Mesothelial cell of epicardium (in vitro differentiated cells): ENCODE results near the gene CSTPP1. TPM values are rescaled to one million over a fixed set of nuclear protein-coding genes. Genes with fewer than 3 reads are reported as not detected.
"Not testable (repeated sequence)": the region's sequence is repeated elsewhere in the genome, so short reads cannot be mapped to it uniquely, and the experiment has no call there.

ENCODE experiments used
- DNase-seq, 2 experiments: peaks; one replicate each; pipeline ENCODE4 v3.0.0; 2021; ENCODE audit warnings: low spot score in 2 of 2; ENCODE audit not compliant: unreplicated experiment in 2 of 2
- H3K27ac Mint-ChIP-seq: 2 replicates; pipeline ENCODE4 v1.8.0; 2021; ENCODE audit warnings: mixed read lengths
- H3K27me3 Mint-ChIP-seq: 2 replicates; pipeline ENCODE4 v1.8.0; 2021; ENCODE audit warnings: low read depth, mixed read lengths
- H3K36me3 Mint-ChIP-seq: 2 replicates; pipeline ENCODE4 v1.8.0; 2021; ENCODE audit warnings: mixed read lengths
- H3K4me1 Mint-ChIP-seq: 2 replicates; pipeline ENCODE4 v1.8.0; 2021; ENCODE audit warnings: mixed read lengths
- H3K4me3 Mint-ChIP-seq: 2 replicates; pipeline ENCODE4 v1.8.0; 2021; ENCODE audit warnings: mild to moderate bottlenecking, moderate library complexity, mixed read lengths
- H3K9me3 Mint-ChIP-seq: 2 replicates; pipeline ENCODE4 v1.8.0; 2021; ENCODE audit warnings: mixed read lengths
- total RNA-seq: library from RNA; stranded (reverse); gene quantifications from 3 replicates; pipeline ENCODE4 v1.2.1, GENCODE V29; 2021
- TF ChIP-seq, protein P1 (sequence below): fragments of 200-600 bp; sonication (generic); IDR thresholded peaks from one replicate; pipeline ENCODE4 v1.5.0; 2021; ENCODE audit warnings: antibody characterized with exemption; ENCODE audit not compliant: unreplicated experiment

CSTPP1 gene
- total RNA-seq, 1 donor from 2014 or later: 44.0 TPM

DNA sequence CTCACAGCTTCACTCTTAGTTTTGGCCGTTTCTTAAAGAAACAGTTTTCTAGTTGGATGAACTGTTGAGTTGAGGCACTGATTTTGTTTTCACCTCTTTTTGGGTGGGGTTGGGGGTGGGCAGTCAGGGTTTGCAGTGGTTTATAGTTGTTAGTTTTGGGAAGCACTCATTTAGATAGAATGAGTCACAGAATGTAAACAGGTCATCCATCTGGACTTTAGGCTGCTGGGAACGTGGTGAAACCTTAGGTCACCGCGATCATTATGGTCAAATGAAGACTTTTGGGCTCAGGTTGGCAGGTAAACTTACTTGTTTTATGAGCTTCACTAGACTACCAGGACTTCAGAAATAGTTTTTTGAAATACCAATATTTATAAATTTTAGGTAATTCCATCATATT is 48.4 kb downstream of the CSTPP1 start:
- TF ChIP-seq, protein P1, sequence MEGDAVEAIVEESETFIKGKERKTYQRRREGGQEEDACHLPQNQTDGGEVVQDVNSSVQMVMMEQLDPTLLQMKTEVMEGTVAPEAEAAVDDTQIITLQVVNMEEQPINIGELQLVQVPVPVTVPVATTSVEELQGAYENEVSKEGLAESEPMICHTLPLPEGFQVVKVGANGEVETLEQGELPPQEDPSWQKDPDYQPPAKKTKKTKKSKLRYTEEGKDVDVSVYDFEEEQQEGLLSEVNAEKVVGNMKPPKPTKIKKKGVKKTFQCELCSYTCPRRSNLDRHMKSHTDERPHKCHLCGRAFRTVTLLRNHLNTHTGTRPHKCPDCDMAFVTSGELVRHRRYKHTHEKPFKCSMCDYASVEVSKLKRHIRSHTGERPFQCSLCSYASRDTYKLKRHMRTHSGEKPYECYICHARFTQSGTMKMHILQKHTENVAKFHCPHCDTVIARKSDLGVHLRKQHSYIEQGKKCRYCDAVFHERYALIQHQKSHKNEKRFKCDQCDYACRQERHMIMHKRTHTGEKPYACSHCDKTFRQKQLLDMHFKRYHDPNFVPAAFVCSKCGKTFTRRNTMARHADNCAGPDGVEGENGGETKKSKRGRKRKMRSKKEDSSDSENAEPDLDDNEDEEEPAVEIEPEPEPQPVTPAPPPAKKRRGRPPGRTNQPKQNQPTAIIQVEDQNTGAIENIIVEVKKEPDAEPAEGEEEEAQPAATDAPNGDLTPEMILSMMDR: no peak
- H3K27ac Mint-ChIP-seq: no peak overlapping the region
- H3K4me3 Mint-ChIP-seq: no peak overlapping the region
- no peak for DNase-seq
- H3K36me3 Mint-ChIP-seq: peaks cover 20% of the 10 kb centered on the region
- no peaks in the 10 kb centered on the region for H3K27me3 Mint-ChIP-seq
- no peaks in the 10 kb centered on the region for H3K4me1 Mint-ChIP-seq
- H3K9me3 Mint-ChIP-seq: peaks cover 4% of the 10 kb centered on the region

DNA sequence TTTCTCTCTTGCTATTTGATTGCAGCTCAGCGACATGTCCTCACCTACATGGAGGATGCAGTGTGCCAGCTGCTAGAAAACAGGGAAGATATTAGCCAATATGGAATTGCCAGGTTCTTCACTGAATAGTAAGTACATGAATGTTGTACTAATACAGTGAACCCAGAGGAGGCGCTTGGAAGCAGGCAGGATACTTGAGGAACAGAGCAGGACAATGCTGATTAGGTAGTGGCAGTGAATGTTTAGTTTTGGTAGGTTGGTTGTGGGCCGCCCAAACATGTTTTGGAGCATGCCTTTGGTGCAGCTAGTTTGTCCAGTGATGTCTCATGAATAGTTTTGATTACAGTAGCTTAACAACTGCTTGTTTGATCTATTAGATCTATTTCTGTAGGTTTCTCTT is 50.6 kb downstream of the CSTPP1 start:
- TF ChIP-seq, protein P1: no peak
- Mint-ChIP-seq H3K4me3 (no peak overlapping the region), H3K9me3 (peaks cover 4% of the 10 kb centered on the region), H3K27ac (no peak overlapping the region), H3K36me3 (peaks cover 34% of the 10 kb centered on the region), H3K4me1 (peaks cover 3% of the 10 kb centered on the region), H3K27me3 (no peaks in the 10 kb centered on the region)
- no peak for DNase-seq

- Mint-ChIP-seq H3K9me3 (peaks cover 13% of the 10 kb centered on the region), H3K36me3 (peaks cover 51% of the 10 kb centered on the region)
- not testable (repeated sequence) for H3K27me3 Mint-ChIP-seq, DNase-seq, H3K27ac Mint-ChIP-seq, H3K4me1 Mint-ChIP-seq, H3K4me3 Mint-ChIP-seq
Measured at GRCh38 chr11:46989810-46990487, 53.4 kb downstream of the CSTPP1 start.

GRCh38 chr11:46991391-46991790 is 54.8 kb downstream of the CSTPP1 start:
- Mint-ChIP-seq H3K36me3 (peaks cover 62% of the 10 kb centered on the region), H3K4me1 (peaks cover 3% of the 10 kb centered on the region), H3K27me3 (no peaks in the 10 kb centered on the region), H3K27ac (no peak overlapping the region), H3K9me3 (peaks cover 23% of the 10 kb centered on the region), H3K4me3 (no peak overlapping the region)
- TF ChIP-seq, protein P1: no peak
- no peak for DNase-seq

- not testable (repeated sequence) for H3K4me1 Mint-ChIP-seq, DNase-seq, H3K4me3 Mint-ChIP-seq, H3K27me3 Mint-ChIP-seq, H3K27ac Mint-ChIP-seq
- Mint-ChIP-seq H3K9me3 (peaks cover 33% of the 10 kb centered on the region), H3K36me3 (peaks cover 69% of the 10 kb centered on the region)
Measured at GRCh38 chr11:46992386-46992785, 55.8 kb downstream of the CSTPP1 start.

DNA sequence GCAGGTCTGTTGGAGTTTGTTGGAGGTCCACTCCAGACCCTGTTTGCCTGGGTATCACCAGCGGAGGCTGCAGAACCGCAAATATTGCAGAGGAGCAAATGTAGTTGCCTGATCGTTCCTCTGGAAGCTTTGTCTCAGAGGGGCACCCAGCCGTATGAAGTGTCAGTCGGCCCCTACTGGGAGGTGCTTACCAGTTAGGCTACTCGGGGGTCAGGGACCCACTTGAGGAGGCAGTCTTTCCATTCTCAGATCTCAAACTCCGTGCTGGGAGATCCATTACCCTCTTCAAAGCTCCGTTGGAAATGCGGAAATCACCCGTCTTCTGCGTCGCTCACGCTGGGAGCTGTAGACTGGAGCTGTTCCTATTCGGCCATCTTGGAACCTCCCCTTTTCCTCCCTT is 61.2 kb downstream of the CSTPP1 start:
- DNase-seq, H3K4me3 Mint-ChIP-seq, H3K27ac Mint-ChIP-seq, H3K4me1 Mint-ChIP-seq, H3K27me3 Mint-ChIP-seq: not testable (repeated sequence)
- Mint-ChIP-seq H3K36me3 (peaks cover 42% of the 10 kb centered on the region), H3K9me3 (peaks cover 25% of the 10 kb centered on the region)

- H3K4me3 Mint-ChIP-seq: no peak overlapping the region
- H3K27me3 Mint-ChIP-seq: no peaks in the 10 kb centered on the region
- no peak for DNase-seq
- peaks cover 20% of the 10 kb centered on the region for H3K9me3 Mint-ChIP-seq
- H3K27ac Mint-ChIP-seq: no peak overlapping the region
- TF ChIP-seq, protein P1: no peak
- H3K36me3 Mint-ChIP-seq: peaks cover 31% of the 10 kb centered on the region
- no peaks in the 10 kb centered on the region for H3K4me1 Mint-ChIP-seq
Measured at GRCh38 chr11:46999217-46999616, 62.7 kb downstream of the CSTPP1 start.
